Endometrial microvascular endothelial cells (primary cell): ENCODE results near the gene MLLT10. TPM values are rescaled to one million over a fixed set of nuclear protein-coding genes. Genes with fewer than 3 reads are reported as not detected.
"Not testable (repeated sequence)": the region's sequence is repeated elsewhere in the genome, so short reads cannot be mapped to it uniquely, and the experiment has no call there.

ENCODE experiments used
- in situ Hi-C: cut with HindIII; loops from 2 replicates; pipeline ENCODE4 v1.10.0; 2017; ENCODE audit warnings: low sequenced_read_pairs, low pct_unique_long_range_greater_than_20kb; ENCODE audit errors: inconsistent ontology term
- total RNA-seq: library from RNA; depleted of rRNA; stranded (reverse); fragments of >200 nt; gene quantifications from one replicate; pipeline ENCODE4 v1.2.3, GENCODE V29; 2015; ENCODE audit errors: inconsistent ontology term

The MLLT10 gene
- total RNA-seq, 1 donor from 2014 or later = 19.2 TPM

GRCh38 chr10:21705142-21705827 is 171.3 kb downstream of the MLLT10 start:
- in situ Hi-C loops = no loop called here

- in situ Hi-C loops = no loop called here
These were observed 171.8 kb downstream of the MLLT10 start for GRCh38 chr10:21705828-21706176.

DNA sequence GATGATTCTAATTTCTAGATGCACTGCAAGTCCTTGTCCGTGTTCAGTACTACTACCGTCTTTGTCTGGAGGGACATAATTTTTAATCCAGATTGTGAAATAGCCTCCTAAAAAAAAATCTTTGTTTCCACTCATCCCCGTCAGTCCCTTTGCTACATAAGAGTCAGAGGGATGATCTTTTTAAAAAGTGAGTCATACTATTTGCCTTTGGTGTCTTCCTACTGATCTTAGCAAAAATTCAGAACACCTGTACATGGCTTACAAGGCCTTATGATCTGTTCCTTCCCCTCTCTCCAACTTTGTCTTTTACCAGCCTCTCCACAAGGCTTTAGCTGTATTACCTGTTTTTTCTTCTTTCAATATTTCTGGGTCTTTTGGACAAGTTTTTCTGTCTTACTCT is 173.5 kb downstream of the MLLT10 start:
- in situ Hi-C loops = no loop called here

GRCh38 chr10:21712975-21713374 is 178.9 kb downstream of the MLLT10 start:
- in situ Hi-C loops = no loop called here

DNA sequence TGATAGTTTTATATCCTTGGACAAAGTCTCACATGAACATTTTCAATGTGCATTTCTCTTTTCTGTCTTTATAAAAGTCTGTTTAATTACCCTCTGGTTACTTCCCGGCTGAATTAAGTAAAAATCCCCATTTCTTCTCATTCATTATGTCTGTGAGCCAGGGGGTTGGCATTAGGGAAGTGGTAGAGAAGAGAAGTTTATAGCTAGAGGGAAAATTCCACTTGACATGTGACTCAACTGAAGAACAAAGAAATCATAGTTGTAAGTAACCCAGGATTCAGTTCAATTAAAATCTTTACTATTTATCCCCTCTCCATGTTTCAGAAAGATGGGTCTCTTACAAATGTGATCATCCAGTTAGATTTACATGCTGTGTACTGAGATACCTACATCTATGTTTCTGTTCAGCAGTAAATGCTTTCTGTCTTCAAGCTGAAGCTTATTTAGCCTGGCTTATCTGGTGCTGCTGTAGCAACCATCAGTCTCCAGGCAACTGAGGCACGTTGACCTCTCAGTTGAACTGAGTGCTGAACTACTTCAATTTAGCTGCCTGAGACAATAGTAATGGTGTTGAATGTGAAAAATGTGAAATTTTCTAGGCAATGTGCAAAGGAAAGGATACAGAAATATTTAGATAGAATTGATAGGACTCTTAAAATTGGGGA is 181.6 kb downstream of the MLLT10 start:
- in situ Hi-C loops = no loop called here

- in situ Hi-C loops = not testable (repeated sequence)
These were observed 183.5 kb downstream of the MLLT10 start for GRCh38 chr10:21717437-21718054.

- in situ Hi-C loops = no loop called here
These were observed 185.5 kb downstream of the MLLT10 start for GRCh38 chr10:21719502-21719901.

DNA sequence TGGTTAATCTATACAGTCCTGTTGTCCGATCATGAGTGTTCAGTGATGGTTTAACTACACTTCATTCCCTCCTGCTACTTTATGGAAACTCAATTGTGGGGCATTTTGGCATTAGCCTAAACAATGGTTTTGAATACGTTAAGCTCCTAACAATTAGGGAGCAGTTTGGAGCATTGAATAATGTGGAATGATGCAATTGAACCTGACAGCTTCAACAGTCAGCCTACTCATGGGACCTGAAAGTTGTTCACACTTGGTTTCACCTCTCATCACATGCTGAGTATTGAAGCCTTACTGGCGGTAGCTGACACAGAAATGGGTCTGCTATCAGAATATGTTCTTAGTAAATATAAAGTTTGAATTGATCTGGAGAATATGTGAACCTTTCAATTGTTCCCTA is 186.1 kb downstream of the MLLT10 start:
- in situ Hi-C loops = no loop called here

DNA sequence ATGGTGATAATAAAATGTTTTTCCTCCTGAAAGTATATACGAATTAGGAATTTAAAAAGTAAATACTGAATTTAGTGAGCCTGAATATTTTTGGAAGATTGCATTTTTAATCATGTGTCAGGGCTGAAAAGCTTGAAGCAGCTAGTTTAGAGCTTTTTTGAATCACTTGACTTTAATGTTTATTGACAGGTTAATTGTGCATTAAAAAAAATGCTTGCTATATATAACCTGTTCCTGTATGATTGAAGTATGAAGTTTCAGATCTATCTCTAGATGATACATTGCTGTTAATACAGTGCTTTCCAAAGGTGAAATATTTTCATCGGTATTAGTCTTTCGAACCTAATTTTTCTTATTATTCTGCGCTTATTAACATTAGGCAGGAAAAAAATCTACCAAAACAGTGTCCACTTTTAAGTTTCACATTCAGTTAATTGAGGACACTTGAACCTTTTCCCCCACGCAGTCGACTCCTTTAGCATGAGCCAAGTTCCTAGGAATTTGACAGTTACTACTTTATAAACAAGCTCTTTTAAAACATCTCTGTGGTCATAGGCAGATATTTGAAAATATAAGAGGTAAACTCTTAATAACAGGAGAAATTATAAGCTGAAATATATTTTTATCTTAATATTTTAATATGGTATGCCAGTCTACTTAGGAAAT is 187.1 kb downstream of the MLLT10 start:
- in situ Hi-C loops = no loop called here

DNA sequence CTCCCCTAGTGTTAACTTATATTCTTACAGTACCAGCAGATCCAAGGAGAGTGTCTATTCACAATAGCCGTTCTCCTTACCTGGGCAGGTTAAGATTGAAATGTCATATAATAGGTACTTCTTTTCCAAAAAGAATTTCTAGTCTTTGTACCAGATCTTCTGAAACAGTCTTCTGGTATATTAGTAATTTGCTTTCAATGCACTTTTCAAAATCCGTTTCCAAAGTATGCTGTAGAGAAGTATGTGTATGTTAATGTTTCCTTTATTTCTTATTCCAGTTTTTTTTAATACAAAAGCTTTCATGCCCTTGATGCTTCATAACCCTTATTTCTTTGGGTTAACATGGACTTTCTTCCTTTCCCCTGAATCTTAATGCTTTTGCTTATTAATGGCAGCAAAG is 188.2 kb downstream of the MLLT10 start:
- in situ Hi-C loops = no loop called here

DNA sequence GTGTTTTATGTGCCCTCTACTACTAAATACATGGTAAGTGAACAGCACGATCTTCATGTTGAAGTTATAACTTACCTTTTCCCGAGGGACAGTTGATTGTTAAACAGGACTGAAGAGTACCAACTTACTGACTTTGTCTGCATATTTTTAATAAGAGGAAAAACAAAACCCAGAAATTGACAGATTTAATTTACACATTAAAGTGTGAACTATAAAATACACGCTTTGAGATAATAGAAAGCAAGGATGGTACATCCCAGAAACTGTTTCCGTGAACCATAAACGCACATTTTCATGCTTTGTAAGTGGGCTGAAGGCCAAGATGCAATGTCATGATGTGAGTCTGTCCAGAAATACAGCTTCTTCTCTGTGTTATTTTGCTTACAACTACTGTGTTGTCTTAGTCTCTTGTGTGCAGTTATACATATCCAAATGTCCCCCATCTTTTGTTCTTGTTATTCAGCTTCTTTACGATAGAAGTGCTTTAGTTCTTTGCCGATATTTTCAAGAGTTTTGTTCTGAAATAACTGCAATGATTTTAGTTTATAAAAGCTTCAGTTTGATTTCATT is 190.1 kb downstream of the MLLT10 start:
- in situ Hi-C loops = no loop called here

DNA sequence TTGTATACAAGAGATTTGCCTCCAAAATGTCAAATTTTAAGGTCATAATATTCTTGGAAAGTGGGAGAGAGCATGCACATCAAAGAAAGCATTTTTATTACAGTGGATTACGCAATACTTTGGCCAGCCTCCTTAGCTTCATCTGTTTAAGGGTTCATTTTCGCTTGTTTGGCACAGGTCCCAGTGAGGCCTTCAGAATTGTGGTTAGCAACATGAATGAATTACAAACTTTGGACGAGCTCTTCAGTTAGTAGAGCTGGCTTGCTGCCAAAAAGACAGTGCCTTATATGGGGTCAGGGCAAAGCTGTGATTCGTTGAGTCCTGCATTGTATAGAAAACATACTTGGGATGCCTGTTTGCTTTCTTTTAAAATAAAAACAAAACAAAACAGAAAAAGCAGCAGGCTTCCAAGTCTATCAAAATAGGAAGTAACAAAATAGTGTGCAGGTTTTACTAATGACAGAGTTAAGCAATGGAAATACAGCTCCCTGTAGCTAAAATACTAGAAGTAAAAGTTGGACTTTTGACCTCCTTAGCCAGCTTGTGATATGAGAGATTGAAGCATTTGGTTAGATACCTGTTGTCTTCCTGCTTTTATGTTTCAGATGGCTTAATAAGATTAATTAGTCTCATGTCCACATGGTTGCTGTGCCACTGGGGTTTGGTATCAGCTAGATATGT is 190.8 kb downstream of the MLLT10 start:
- in situ Hi-C loops = no loop called here

GRCh38 chr10:21726601-21727225 is 192.7 kb downstream of the MLLT10 start:
- in situ Hi-C loops = no loop called here

- in situ Hi-C loops = no loop called here
These were observed 193.6 kb downstream of the MLLT10 start for GRCh38 chr10:21727452-21728168.

GRCh38 chr10:21728618-21729017 is 194.6 kb downstream of the MLLT10 start:
- in situ Hi-C loops = no loop called here

DNA sequence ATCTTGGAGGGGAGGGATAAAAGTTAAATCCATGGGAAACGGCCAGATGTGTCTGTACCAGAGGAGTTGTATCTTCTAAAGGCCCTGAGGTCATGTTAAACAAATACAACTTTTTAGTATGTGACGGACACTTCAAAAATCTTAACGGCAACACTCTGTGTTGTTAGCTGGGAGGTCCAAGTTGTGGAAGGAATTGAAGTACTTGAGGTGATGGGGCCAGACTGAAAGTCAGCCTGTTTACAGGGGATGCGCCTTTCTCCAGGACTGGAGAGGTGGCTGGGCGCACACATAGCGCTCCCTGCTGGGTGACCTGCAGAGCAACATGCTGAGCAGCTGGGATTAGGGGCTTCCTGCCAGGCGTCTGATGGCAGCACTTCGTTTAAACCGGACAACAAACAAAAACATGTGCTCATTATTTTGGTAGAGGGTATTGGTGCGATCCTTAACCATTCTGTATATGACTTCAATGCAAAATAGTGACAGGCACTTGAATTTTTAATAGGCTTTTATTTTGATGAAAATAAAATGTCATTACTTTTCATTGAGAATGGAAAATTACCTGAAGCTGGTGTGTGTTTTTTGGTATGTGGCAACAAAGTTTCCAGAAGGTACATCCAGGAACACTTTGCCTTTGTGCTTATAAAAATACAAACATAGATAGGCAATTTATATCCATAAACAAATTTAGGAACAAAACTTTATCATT is 198.2 kb downstream of the MLLT10 start:
- in situ Hi-C loops = no loop called here

GRCh38 chr10:21733710-21734109 is 199.7 kb downstream of the MLLT10 start:
- in situ Hi-C loops = no loop called here
